GM12873 (cell line): Measurements from ENCODE around the gene TMX2.

ENCODE experiments used
- CTCF ChIP-seq: IDR thresholded peaks from 2 replicates; pipeline ENCODE4 v1.5.1; 2012; ENCODE audit warnings: low read depth, mild to moderate bottlenecking, moderate library complexity, low read length, control low read depth; ENCODE audit not compliant: insufficient read depth; ENCODE audit errors: missing control alignments

The TMX2 gene

GRCh38 chr11:57781529-57781943, 69.1 kb downstream of the TMX2 start:
- TF ChIP-seq CTCF = no peak

GRCh38 chr11:57785072-57785471, 72.7 kb downstream of the TMX2 start:
- TF ChIP-seq CTCF = no peak

- TF ChIP-seq CTCF = no peak
Measured at GRCh38 chr11:57786436-57786835, 74.0 kb downstream of the TMX2 start.

- no peak for TF ChIP-seq CTCF
Measured at GRCh38 chr11:57787006-57787604, 74.7 kb downstream of the TMX2 start.

- no peak for TF ChIP-seq CTCF
Measured at GRCh38 chr11:57787920-57788702, 75.7 kb downstream of the TMX2 start.

GRCh38 chr11:57788703-57789088, 76.3 kb downstream of the TMX2 start:
- TF ChIP-seq CTCF = no peak
